GM18868 (cell line): Measurements from ENCODE around the gene NOL8.

Source experiments
- ATAC-seq: cut with Tn5 transposase; IDR thresholded peaks from one replicate; pipeline ENCODE4 v1.9.1; 2021; ENCODE audit warnings: mild to moderate bottlenecking, moderate library complexity; ENCODE audit not compliant: unreplicated experiment

The NOL8 gene

GRCh38 chr9:92325269-92325990 is at the start of gene NOL8, which contains the start of gene CENPP:
TSS of gene NOL8 (minus strand) at chr9:92325350. CDS start at chr9:92324161, 1,189 bp downstream.
TSS of gene CENPP (plus strand) at chr9:92325953.
- peak; percentile 95 for ATAC-seq

GRCh38 chr9:92373167-92373566 is 48.0 kb upstream of the NOL8 start:
- ATAC-seq, result no peak

GRCh38 chr9:92369075-92369474 is 43.9 kb upstream of the NOL8 start:
- no peak for ATAC-seq

- no peak for ATAC-seq
Observed at GRCh38 chr9:92360083-92360482, 34.9 kb upstream of the NOL8 start.

GRCh38 chr9:92359394-92359995 is 34.3 kb upstream of the NOL8 start:
- no peak for ATAC-seq

- ATAC-seq, result no peak
Observed at GRCh38 chr9:92353051-92353450, 27.9 kb upstream of the NOL8 start.

GRCh38 chr9:92350740-92351133 is 25.6 kb upstream of the NOL8 start:
- ATAC-seq, result no peak

GRCh38 chr9:92349771-92350739 is 24.9 kb upstream of the NOL8 start:
- no peak for ATAC-seq

- no peak for ATAC-seq
Observed at GRCh38 chr9:92345582-92345981, 20.4 kb upstream of the NOL8 start.

GRCh38 chr9:92342825-92343488 is 17.8 kb upstream of the NOL8 start:
- no peak for ATAC-seq

- no peak for ATAC-seq
Observed at GRCh38 chr9:92341578-92341977, 16.4 kb upstream of the NOL8 start.

- no peak for ATAC-seq
Observed at GRCh38 chr9:92333282-92333634, 8.1 kb upstream of the NOL8 start.

GRCh38 chr9:92332577-92333281 is 7.6 kb upstream of the NOL8 start:
- no peak for ATAC-seq

GRCh38 chr9:92328225-92328624 is 3.1 kb upstream of the NOL8 start:
- ATAC-seq, result no peak

- ATAC-seq, result no peak
Observed at GRCh38 chr9:92327283-92327850, 2.2 kb upstream of the NOL8 start.

GRCh38 chr9:92325991-92326500 is 896 bp upstream of the NOL8 start:
- no peak for ATAC-seq

- peak; percentile 8 for ATAC-seq
Observed at GRCh38 chr9:92324889-92325268, 271 bp downstream of the NOL8 start.

- ATAC-seq, result no peak
Observed at GRCh38 chr9:92324431-92324830, 719 bp downstream of the NOL8 start.

- no peak for ATAC-seq
Observed at GRCh38 chr9:92315456-92315855, 9.7 kb downstream of the NOL8 start.

GRCh38 chr9:92313624-92314012 is 11.5 kb downstream of the NOL8 start:
- no peak for ATAC-seq
